WTC11 (cell line): ENCODE results near the gene VWA8. TPM values are rescaled to one million over a fixed set of nuclear protein-coding genes. Genes with fewer than 3 reads are reported as not detected.

Source experiments
- ATAC-seq: fragments of 200-7000 bp; cut with Tn5 transposase; 2 replicates; pipeline ENCODE4 v1.10.0; 2021; ENCODE audit warnings: mild to moderate bottlenecking, moderate library complexity
- CTCF ChIA-PET: fragments of 300-600 bp; sonication (Branson Sonifier 250); formaldehyde crosslinking; loops from one replicate; lab custom pipeline; 2021; ENCODE audit warnings: antibody characterized with exemption; lab: Charles Lee
- POLR2A ChIA-PET: fragments of 350-600 bp; sonication (Branson Sonifier 250); formaldehyde crosslinking; loops from one replicate; lab custom pipeline; 2021; ENCODE audit warnings: antibody characterized with exemption; lab: Charles Lee
- DNase-seq: peaks from one replicate; pipeline ENCODE4 v3.0.0; 2021; ENCODE audit warnings: low spot score
- H3K27ac Mint-ChIP-seq: 2 replicates; pipeline ENCODE4 v1.8.0; 2021; ENCODE audit warnings: mixed read lengths
- H3K27me3 Mint-ChIP-seq: 2 replicates; pipeline ENCODE4 v1.8.0; 2021; ENCODE audit warnings: low read depth, mild to moderate bottlenecking, moderate library complexity, mixed read lengths
- H3K36me3 Mint-ChIP-seq: 2 replicates; pipeline ENCODE4 v1.8.0; 2021; ENCODE audit warnings: mixed read lengths
- H3K4me1 Mint-ChIP-seq: 2 replicates; pipeline ENCODE4 v1.8.0; 2022; ENCODE audit warnings: mixed read lengths
- H3K4me3 Mint-ChIP-seq: 2 replicates; pipeline ENCODE4 v1.8.0; 2021; ENCODE audit warnings: mild to moderate bottlenecking, moderate library complexity, mixed read lengths
- H3K9me3 Mint-ChIP-seq: 2 replicates; pipeline ENCODE4 v1.8.0; 2021; ENCODE audit warnings: mixed read lengths
- AR ChIP-seq: fragments of 250-450 bp; sonication (Bioruptor Pico); IDR thresholded peaks from 2 replicates; pipeline ENCODE4 v1.9.0; 2021; ENCODE audit warnings: mild to moderate bottlenecking
- ATF3 ChIP-seq: sonication (generic); formaldehyde crosslinking; conservative IDR thresholded peaks from 2 replicates; pipeline ENCODE4 v1.8.1; 2022; ENCODE audit warnings: mild to moderate bottlenecking, missing genetic modification reagents
- CBFB ChIP-seq: sonication (generic); formaldehyde crosslinking; IDR thresholded peaks from 2 replicates; pipeline ENCODE4 v1.8.1; 2022; ENCODE audit warnings: mild to moderate bottlenecking, low read depth, missing genetic modification reagents
- CDX4 ChIP-seq: fragments of 250-450 bp; sonication (Bioruptor Pico); IDR thresholded peaks from 2 replicates; pipeline ENCODE4 v1.9.0; 2021; ENCODE audit warnings: moderate library complexity, mild to moderate bottlenecking, inconsistent platforms, borderline replicate concordance
- CREB1 ChIP-seq: sonication (generic); formaldehyde crosslinking; IDR thresholded peaks from 2 replicates; pipeline ENCODE4 v1.8.0; 2023; ENCODE audit warnings: mild to moderate bottlenecking, missing genetic modification reagents
- CREM ChIP-seq: sonication (generic); formaldehyde crosslinking; IDR thresholded peaks from 2 replicates; pipeline ENCODE4 v1.8.1; 2022; ENCODE audit warnings: mild to moderate bottlenecking, missing genetic modification reagents, moderate library complexity
- CTCF ChIP-seq: fragments of 200-600 bp; IDR thresholded peaks from 2 replicates; pipeline ENCODE4 v1.8.0; 2022; ENCODE audit warnings: antibody characterized with exemption
- FOXK1 ChIP-seq: sonication (generic); formaldehyde crosslinking; IDR thresholded peaks from 2 replicates; pipeline ENCODE4 v1.8.0; 2022; ENCODE audit warnings: mild to moderate bottlenecking, moderate library complexity, missing genetic modification reagents
- FOXP1 ChIP-seq: sonication (generic); formaldehyde crosslinking; IDR thresholded peaks from 2 replicates; pipeline ENCODE4 v1.8.0; 2022; ENCODE audit warnings: missing genetic modification reagents, mild to moderate bottlenecking, moderate library complexity, borderline replicate concordance
- GRHL2 ChIP-seq: fragments of 250-450 bp; sonication (Bioruptor Pico); IDR thresholded peaks from 2 replicates; pipeline ENCODE4 v1.8.0; 2022; ENCODE audit warnings: mild to moderate bottlenecking, moderate library complexity; ENCODE audit not compliant: insufficient replicate concordance, severe bottlenecking
- GTF2I ChIP-seq: fragments of 250-450 bp; sonication (Bioruptor Pico); conservative IDR thresholded peaks from 2 replicates; pipeline ENCODE4 v1.4.0; 2021; ENCODE audit warnings: mild to moderate bottlenecking
- IRF2 ChIP-seq: sonication (generic); formaldehyde crosslinking; IDR thresholded peaks from 2 replicates; pipeline ENCODE4 v1.8.0; 2022; ENCODE audit warnings: low read depth, missing genetic modification reagents, borderline replicate concordance
- NFATC4 ChIP-seq: fragments of 250-450 bp; sonication (Bioruptor Pico); IDR thresholded peaks from 2 replicates; pipeline ENCODE4 v1.9.0; 2021; ENCODE audit warnings: mild to moderate bottlenecking
- OVOL2 ChIP-seq: fragments of 250-450 bp; sonication (Bioruptor Pico); IDR thresholded peaks from 2 replicates; pipeline ENCODE4 v1.9.0; 2021; ENCODE audit warnings: mild to moderate bottlenecking, borderline replicate concordance
- RELA ChIP-seq: sonication (generic); formaldehyde crosslinking; IDR thresholded peaks from 2 replicates; pipeline ENCODE4 v1.8.1; 2022; ENCODE audit warnings: missing genetic modification reagents, mild to moderate bottlenecking, borderline replicate concordance
- STAT6 ChIP-seq: sonication (generic); formaldehyde crosslinking; conservative IDR thresholded peaks from 2 replicates; pipeline ENCODE4 v1.8.1; 2023; ENCODE audit warnings: mild to moderate bottlenecking, low read depth, missing genetic modification reagents, moderate library complexity
- TP53 ChIP-seq: sonication (generic); formaldehyde crosslinking; IDR thresholded peaks from 2 replicates; pipeline ENCODE4 v1.8.1; 2023; ENCODE audit warnings: mild to moderate bottlenecking, missing genetic modification reagents
- USF1 ChIP-seq: sonication (generic); formaldehyde crosslinking; IDR thresholded peaks from 2 replicates; pipeline ENCODE4 v1.8.0; 2022; ENCODE audit warnings: mild to moderate bottlenecking, missing genetic modification reagents
- ZMAT4 ChIP-seq: fragments of 250-450 bp; sonication (Bioruptor Pico); IDR thresholded peaks from 2 replicates; pipeline ENCODE4 v1.9.0; 2021; ENCODE audit warnings: mild to moderate bottlenecking
- ZNF138 ChIP-seq: sonication (generic); formaldehyde crosslinking; conservative IDR thresholded peaks from 2 replicates; pipeline ENCODE4 v1.8.1; 2022; ENCODE audit warnings: mild to moderate bottlenecking, moderate library complexity, missing genetic modification reagents
- ZNF232 ChIP-seq: sonication (generic); formaldehyde crosslinking; IDR thresholded peaks from 2 replicates; pipeline ENCODE4 v1.8.0; 2022; ENCODE audit warnings: mild to moderate bottlenecking, missing genetic modification reagents
- ZNF416 ChIP-seq: fragments of 250-450 bp; sonication (Bioruptor Pico); IDR thresholded peaks from 2 replicates; pipeline ENCODE4 v1.9.0; 2021; ENCODE audit warnings: mild to moderate bottlenecking, inconsistent platforms
- ZNF532 ChIP-seq: fragments of 250-450 bp; sonication (Bioruptor Pico); IDR thresholded peaks from 2 replicates; pipeline ENCODE4 v1.9.0; 2021; ENCODE audit warnings: mild to moderate bottlenecking, borderline replicate concordance
- total RNA-seq: library from RNA; stranded (reverse); gene quantifications from 3 replicates; pipeline ENCODE4 v1.2.3, GENCODE V29; 2021

The VWA8 gene
- total RNA-seq, 1 experiment from 2014 or later, result 19.9 TPM

- CTCF ChIA-PET, result no interaction called here
- H3K27me3 Mint-ChIP-seq, result no peaks in the 10 kb centered on the region
- no peak overlapping the region for H3K27ac Mint-ChIP-seq
- no peaks in the 10 kb centered on the region for H3K4me1 Mint-ChIP-seq
- no peak for TF ChIP-seq OVOL2
- TF ChIP-seq USF1 (CRISPR knock-in tag), result no peak
- TF ChIP-seq CDX4, result no peak
- TF ChIP-seq NFATC4, result no peak
- no peak for TF ChIP-seq AR (CRISPR knock-in tag)
- TF ChIP-seq CTCF, result no peak
- no peak for TF ChIP-seq ZNF232 (CRISPR knock-in tag)
- TF ChIP-seq IRF2 (CRISPR knock-in tag), result no peak
- POLR2A ChIA-PET, result no interaction called here
- ATAC-seq (no peak), DNase-seq (no peak)
- no peak overlapping the region for H3K4me3 Mint-ChIP-seq
- H3K9me3 Mint-ChIP-seq, result no peaks in the 10 kb centered on the region
- H3K36me3 Mint-ChIP-seq, result no peaks in the 10 kb centered on the region
These were observed 398.8 kb downstream of the VWA8 start for GRCh38 chr13:41562083-41562482.

- ATAC-seq (no peak), DNase-seq (no peak)
- H3K27me3 Mint-ChIP-seq, result no peaks in the 10 kb centered on the region
- no peak overlapping the region for H3K27ac Mint-ChIP-seq
- TF ChIP-seq CREM (CRISPR knock-in tag) (no peak), FOXP1 (CRISPR knock-in tag) (no peak), NFATC4 (no peak), FOXK1 (CRISPR knock-in tag) (no peak), ZNF416 (no peak), ATF3 (CRISPR knock-in tag) (no peak), CBFB (CRISPR knock-in tag) (no peak), ZMAT4 (CRISPR knock-in tag) (no peak), GTF2I (CRISPR knock-in tag) (no peak), GRHL2 (CRISPR knock-in tag) (no peak), RELA (CRISPR knock-in tag) (no peak), TP53 (CRISPR knock-in tag) (no peak), STAT6 (CRISPR knock-in tag) (no peak), CREB1 (CRISPR knock-in tag) (no peak), ZNF138 (CRISPR knock-in tag) (no peak), ZNF532 (CRISPR knock-in tag) (no peak)
- H3K36me3 Mint-ChIP-seq, result no peaks in the 10 kb centered on the region
- H3K4me3 Mint-ChIP-seq, result no peak overlapping the region
- no peaks in the 10 kb centered on the region for H3K9me3 Mint-ChIP-seq
- H3K4me1 Mint-ChIP-seq, result no peaks in the 10 kb centered on the region
- CTCF ChIA-PET, result no interaction called here
- POLR2A ChIA-PET, result no interaction called here
These were observed 399.7 kb downstream of the VWA8 start for GRCh38 chr13:41561170-41561569.
